HepG2 (cell line): ENCODE data around the gene TENT4B. TPM values are rescaled to one million over a fixed set of nuclear protein-coding genes. Genes with fewer than 3 reads are reported as not detected.

Experiments used
- ATAC-seq: fragments of 200-7000 bp; cut with Tn5 transposase; 3 replicates; pipeline ENCODE4 v1.9.1; 2020; ENCODE audit warnings: mild to moderate bottlenecking, moderate library complexity
- BruUV-seq: library from RNA; stranded (reverse); fragments of 400-500 nt; replicated peaks from 2 replicates; lab custom pipeline; 2021; lab: Mats Ljungman, UMichigan
- CTCF ChIA-PET: fragments of 300-600 bp; formaldehyde crosslinking; extraction: SDS; loops from one replicate; lab custom pipeline; 2021; ENCODE audit warnings: low total read pairs, inconsistent platforms, low intra/inter-chr PET ratio; lab: Yijun Ruan, JAX
- POLR2A ChIA-PET: fragments of 350-600 bp; sonication (Branson Sonifier 250); formaldehyde crosslinking; loops from one replicate; lab custom pipeline; 2020; ENCODE audit warnings: antibody characterized with exemption, inconsistent platforms; lab: Yijun Ruan, JAX
- DNase-seq: peaks from one replicate; pipeline ENCODE4 v3.0.0-alpha.2; 2015; ENCODE audit warnings: low spot score
- FAIRE-seq: peaks from 3 replicates; lab custom pipeline; 2011; peaks lifted over from hg19 to GRCh38; lab: Jason Lieb, UNC
- H2AFZ ChIP-seq: one replicate; pipeline ENCODE4 v1.6.1; 2011; ENCODE audit warnings: low read length, inconsistent platforms
- H3K27ac ChIP-seq: fragments of 300-600 bp; 3 replicates; pipeline ENCODE4 v1.8.0; 2011; ENCODE audit warnings: mixed run types, mild to moderate bottlenecking, mixed read lengths, low read length, inconsistent platforms; ENCODE audit not compliant: insufficient read depth; ENCODE audit errors: extremely low read length
- H3K27me3 ChIP-seq, 2 experiments: fragments of 200-600 bp in 1 of 2; 2 replicates in 1 of 2; 3 replicates in 1 of 2; pipeline versions ENCODE4 v1.6.0 to v1.8.0; 2011; ENCODE audit warnings: low read length in 2 of 2, mild to moderate bottlenecking in 2 of 2, moderate library complexity in 2 of 2, inconsistent platforms in 1 of 2; ENCODE audit not compliant: insufficient read depth in 2 of 2, control insufficient read depth in 1 of 2
- H3K36me3 ChIP-seq, 2 experiments: fragments of 200-600 bp in 1 of 2; replicated peaks in 1 of 2; 2 replicates in 1 of 2; 3 replicates in 1 of 2; pipeline versions ENCODE4 v1.5.1 to v1.8.0; 2011; ENCODE audit warnings: low read length in 2 of 2, inconsistent platforms in 1 of 2; ENCODE audit not compliant: insufficient read depth in 2 of 2, control insufficient read depth in 1 of 2
- H3K4me1 ChIP-seq: 2 replicates; pipeline ENCODE4 v1.5.1; 2012; ENCODE audit warnings: low read length, inconsistent platforms; ENCODE audit not compliant: insufficient read depth
- H3K4me2 ChIP-seq: 2 replicates; pipeline ENCODE4 v1.6.0; 2011; ENCODE audit warnings: low read depth, low read length, inconsistent platforms
- H3K4me3 ChIP-seq, 3 experiments: fragments of 200-600 bp in 1 of 3; sonication (generic), shearing (Covaris generic) in 1 of 3; replicated peaks in 1 of 3; 2 replicates each; pipeline ENCODE4 v1.5.1; 2011 to 2016; ENCODE audit warnings: low read length in 3 of 3, inconsistent platforms in 2 of 3, low read depth in 2 of 3, mild to moderate bottlenecking in 2 of 3, control low read depth in 1 of 3, mixed read lengths in 1 of 3; ENCODE audit not compliant: insufficient read depth in 1 of 3
- H3K79me2 ChIP-seq: one replicate; pipeline ENCODE4 v1.6.1; 2011; ENCODE audit warnings: low read length, inconsistent platforms; ENCODE audit not compliant: insufficient read depth
- H3K9ac ChIP-seq: 2 replicates; pipeline ENCODE4 v1.6.0; 2011; ENCODE audit warnings: mild to moderate bottlenecking, low read depth, low read length, inconsistent platforms; ENCODE audit not compliant: insufficient read depth
- H3K9me3 ChIP-seq: 2 replicates; pipeline ENCODE4 v1.5.1; 2012; ENCODE audit warnings: mild to moderate bottlenecking, low read length
- H4K20me1 ChIP-seq: 2 replicates; pipeline ENCODE4 v1.6.0; 2011; ENCODE audit warnings: inconsistent platforms, mild to moderate bottlenecking, low read length, moderate library complexity; ENCODE audit not compliant: insufficient read depth
- FOSL1 ChIP-seq: sonication (generic); formaldehyde crosslinking; IDR thresholded peaks from 2 replicates; pipeline ENCODE4 v1.9.0; 2021; ENCODE audit warnings: missing genetic modification reagents, borderline replicate concordance
- FOXO1 ChIP-seq: sonication (generic); formaldehyde crosslinking; IDR thresholded peaks from 2 replicates; pipeline ENCODE4 v1.4.0; 2020; ENCODE audit warnings: missing genetic modification reagents
- HOXA9 ChIP-seq: sonication (generic); formaldehyde crosslinking; IDR thresholded peaks from 2 replicates; pipeline ENCODE4 v1.8.1; 2022; ENCODE audit warnings: missing genetic modification reagents, mild to moderate bottlenecking, moderate library complexity, borderline replicate concordance
- IKZF5 ChIP-seq: IDR thresholded peaks from 2 replicates; pipeline ENCODE4 v1.6.1; 2018; ENCODE audit warnings: missing genetic modification reagents, mild to moderate bottlenecking, missing compliant biosample characterization
- RXRA ChIP-seq: sonication (generic); formaldehyde crosslinking; IDR thresholded peaks from 2 replicates; pipeline ENCODE4 v1.5.1; 2020; ENCODE audit warnings: missing genetic modification reagents
- ZBTB38 ChIP-seq: sonication (generic); formaldehyde crosslinking; IDR thresholded peaks from 2 replicates; pipeline ENCODE4 v1.5.1; 2020; ENCODE audit warnings: mild to moderate bottlenecking, missing genetic modification reagents
- ZFP36L1 ChIP-seq: sonication (generic); formaldehyde crosslinking; IDR thresholded peaks from 2 replicates; pipeline ENCODE4 v1.8.0; 2022; ENCODE audit warnings: mild to moderate bottlenecking, missing genetic modification reagents, moderate library complexity
- ZFP41 ChIP-seq: sonication (generic); formaldehyde crosslinking; IDR thresholded peaks from 2 replicates; pipeline ENCODE4 v1.4.0; 2020; ENCODE audit warnings: mild to moderate bottlenecking, missing genetic modification reagents, borderline replicate concordance
- ZKSCAN1 ChIP-seq: fragments of 150-350 bp; IDR thresholded peaks from 2 replicates; pipeline ENCODE4 v1.6.1; 2014; ENCODE audit warnings: low read length
- ZNF142 ChIP-seq: sonication (generic); formaldehyde crosslinking; IDR thresholded peaks from 2 replicates; pipeline ENCODE4 v1.4.0; 2020; ENCODE audit warnings: missing genetic modification reagents
- ZNF18 ChIP-seq: sonication (generic); formaldehyde crosslinking; IDR thresholded peaks from 2 replicates; pipeline ENCODE4 v1.8.0; 2022; ENCODE audit warnings: mild to moderate bottlenecking, missing genetic modification reagents; ENCODE audit not compliant: insufficient replicate concordance
- ZNF446 ChIP-seq: sonication (generic); formaldehyde crosslinking; IDR thresholded peaks from 2 replicates; pipeline ENCODE4 v1.5.0; 2020; ENCODE audit warnings: mild to moderate bottlenecking, missing genetic modification reagents
- ZNF496 ChIP-seq: sonication (generic); formaldehyde crosslinking; IDR thresholded peaks from 2 replicates; pipeline ENCODE4 v1.8.1; 2023; ENCODE audit warnings: mild to moderate bottlenecking, moderate library complexity, missing genetic modification reagents; ENCODE audit not compliant: insufficient replicate concordance
- WGBS: methylation state at CpG from one replicate; pipeline ENCODE4 v1.1.6; 2017; ENCODE audit warnings: low lambda C conversion rate; 5-methylcytosine and 5-hydroxymethylcytosine counted together
- in situ Hi-C: cut with HindIII; loops from 2 replicates; pipeline ENCODE4 v1.10.0; 2017; ENCODE audit warnings: low pct_unique_long_range_greater_than_20kb; ENCODE audit not compliant: extremely low pct_ligation_motif_present
- intact Hi-C: fragments of 100-400 bp; cut with micrococcal nuclease; formaldehyde crosslinking; loops from one replicate; pipeline ENCODE4 v1.10.0; 2022; ENCODE audit not compliant: unreplicated experiment
- polyA plus RNA-seq, 8 experiments: library from polyadenylated mRNA; depleted of rRNA in 3 of 8; stranded (reverse) in 7 of 8; unstranded in 1 of 8; fragments of >200 nt; fragmentation: Illumina TruSeq in 4 of 8; extraction: Trizol in 4 of 8; gene quantifications; 2 replicates each; pipeline versions ENCODE4 v1.2.1 to v1.2.3, GENCODE V29; 2011 to 2016; ENCODE audit warnings: low read depth in 4 of 8, missing spikeins in 1 of 8, mixed read lengths in 1 of 8; ENCODE audit not compliant: insufficient read depth in 1 of 8
- total RNA-seq, 5 experiments: library from RNA; depleted of rRNA; stranded (reverse); fragments of >200 nt; fragmentation: Illumina TruSeq; extraction: Trizol; gene quantifications; 2 replicates each; pipeline ENCODE4 v1.2.3, GENCODE V29; 2016; ENCODE audit warnings: low read depth in 1 of 5

Gene TENT4B
- total and polyA plus RNA-seq, 2 of the 13 experiments (the other 11 are each of a cell fraction or from before 2014, with no cell fraction given) = 15.0 to 32.8 TPM

GRCh38 chr16:50257876-50258275 lies 104.8 kb downstream of the TENT4B start (continued):
- TF ChIP-seq HOXA9 (CRISPR knock-in tag) (no peak), ZNF18 (CRISPR knock-in tag) (no peak), ZKSCAN1 (no peak), IKZF5 (CRISPR knock-in tag) (no peak)

GRCh38 chr16:50259334-50260205 lies 106.5 kb downstream of the TENT4B start:
- FAIRE-seq = no peak
- BruUV-seq = no TSS peak
- H3K9me3 ChIP-seq = no peaks in the 10 kb centered on the region
- no peaks in the 10 kb centered on the region for H4K20me1 ChIP-seq
- H3K27ac ChIP-seq = no peak overlapping the region
- H3K27me3 ChIP-seq = peaks cover 6 to 37% of the 10 kb centered on the region in 2 experiments; a peak in 4 of 5 replicates
- peak; percentile 32 for ATAC-seq
- peak overlapping the region in 2 of 3 experiments; percentile 20 to 24; a peak in 2 of 6 replicates for H3K4me3 ChIP-seq
- in situ Hi-C loops = loop anchor here (10.0 kb wide), 1 partner anchor 405 kb away; no protein-coding TSS in a partner anchor
- H3K36me3 ChIP-seq = no peaks in the 10 kb centered on the region
- no peak for DNase-seq
- intact Hi-C loops = loop anchor here (5.0 kb wide), 1 partner anchor 43 kb away; no protein-coding TSS in a partner anchor
- 8% methylated on average over 22 of the region's 23 CpGs for WGBS
- POLR2A ChIA-PET = no interaction called here
- CTCF ChIA-PET = no interaction called here
- H3K4me2 ChIP-seq = peak overlapping the region; percentile 65
- peaks cover 56% of the 10 kb centered on the region for H3K4me1 ChIP-seq
- H2AFZ ChIP-seq = no peak overlapping the region
- no peak overlapping the region for H3K9ac ChIP-seq
- no peaks in the 10 kb centered on the region for H3K79me2 ChIP-seq
- no peak for TF ChIP-seq FOSL1 (CRISPR knock-in tag)
- TF ChIP-seq RXRA (CRISPR knock-in tag) = peak; percentile 87
- TF ChIP-seq ZNF142 (CRISPR knock-in tag) = no peak
- no peak for TF ChIP-seq ZNF496 (CRISPR knock-in tag)
- TF ChIP-seq FOXO1 (CRISPR knock-in tag) = peak; percentile 3; the same call in 1 of the 2 replicates
- TF ChIP-seq ZBTB38 (CRISPR knock-in tag) = no peak
- TF ChIP-seq ZNF446 (CRISPR knock-in tag) = no peak
- TF ChIP-seq ZFP41 = no peak
- no peak for TF ChIP-seq ZFP36L1 (CRISPR knock-in tag)
